NCI-H526 treated with DMSO at 0.1 percent for 48 hours (cell line): ENCODE measurements around the gene ANKRD50.

ENCODE experiments used
- DNase-seq: peaks from one replicate; lab custom pipeline; 2025; lab: John Stamatoyannopoulos, UW

ANKRD50 gene

GRCh38 chr4:124633285-124633941 lies 79.1 kb downstream of the ANKRD50 start:
- DNase-seq, result no peak

GRCh38 chr4:124632439-124632838 lies 80.1 kb downstream of the ANKRD50 start:
- no peak for DNase-seq

GRCh38 chr4:124631760-124632159 lies 80.8 kb downstream of the ANKRD50 start:
- DNase-seq, result no peak

GRCh38 chr4:124629681-124630080 lies 82.9 kb downstream of the ANKRD50 start:
- DNase-seq, result no peak
